Hypothalamus (tissue), 51 donors: ENCODE results near the gene LGALS7.
"Not testable (repeated sequence)": the region's sequence is repeated elsewhere in the genome, so short reads cannot be mapped to it uniquely, and the experiment has no call there.

ENCODE experiments used
- DNase-seq, 51 donors: peaks; one replicate each; lab custom pipeline; 2025; lab: John Stamatoyannopoulos, UW

LGALS7 gene

GRCh38 chr19:38774181-38774950 lies 1.0 kb upstream of the LGALS7 start:
- DNase-seq, result no peak

GRCh38 chr19:38771569-38771968 lies 1.7 kb downstream of the LGALS7 start:
- not testable (repeated sequence) for DNase-seq

- not testable (repeated sequence) for DNase-seq
Observed at GRCh38 chr19:38770949-38771275, 2.4 kb downstream of the LGALS7 start.

GRCh38 chr19:38770228-38770948 lies 2.9 kb downstream of the LGALS7 start:
- not testable (repeated sequence) for DNase-seq

GRCh38 chr19:38769635-38770211 lies 3.6 kb downstream of the LGALS7 start:
- DNase-seq, result peak in 43 of 51 donors; percentile 1 to 79 (median 27)

GRCh38 chr19:38766276-38767047 lies 6.9 kb downstream of the LGALS7 start:
- no peak for DNase-seq

GRCh38 chr19:38765214-38765613 lies 8.1 kb downstream of the LGALS7 start:
- DNase-seq, result no peak

- DNase-seq, result no peak
Observed at GRCh38 chr19:38763795-38764220, 9.5 kb downstream of the LGALS7 start.

- not testable (repeated sequence) for DNase-seq
Observed at GRCh38 chr19:38761884-38762389, 11.4 kb downstream of the LGALS7 start.

GRCh38 chr19:38760805-38761517 lies 12.4 kb downstream of the LGALS7 start:
- DNase-seq, result not testable (repeated sequence)

- DNase-seq, result no peak
Observed at GRCh38 chr19:38759590-38760003, 13.7 kb downstream of the LGALS7 start.

- DNase-seq, result not testable (repeated sequence)
Observed at GRCh38 chr19:38754196-38754595, 19.1 kb downstream of the LGALS7 start.

GRCh38 chr19:38753783-38754182 lies 19.5 kb downstream of the LGALS7 start:
- not testable (repeated sequence) for DNase-seq

- DNase-seq, result no peak
Observed at GRCh38 chr19:38745316-38745715, 28.0 kb downstream of the LGALS7 start.

GRCh38 chr19:38744874-38745273 lies 28.4 kb downstream of the LGALS7 start:
- no peak for DNase-seq

GRCh38 chr19:38744298-38744681 lies 29.0 kb downstream of the LGALS7 start, which contains the start of gene CAPN12:
CAPN12 (minus strand) TSS chr19:38744474; CDS start chr19:38744165, 309 bp downstream.
- no peak for DNase-seq

- no peak for DNase-seq
Observed at GRCh38 chr19:38743394-38744297, 29.7 kb downstream of the LGALS7 start.

GRCh38 chr19:38742906-38743305 lies 30.4 kb downstream of the LGALS7 start:
- no peak for DNase-seq

GRCh38 chr19:38742296-38742695 lies 31.0 kb downstream of the LGALS7 start:
- DNase-seq, result no peak
